ENCODE measurements around the gene CD37. TPM values are rescaled to one million over a fixed set of nuclear protein-coding genes. Genes with fewer than 3 reads are reported as not detected.

The CD37 gene
- total and polyA plus RNA-seq, 10 of the 15 experiments (the other 5 are each of a cell fraction or from before 2014, with no cell fraction given), result 34.1 to 359 (median 108) TPM

DNA sequence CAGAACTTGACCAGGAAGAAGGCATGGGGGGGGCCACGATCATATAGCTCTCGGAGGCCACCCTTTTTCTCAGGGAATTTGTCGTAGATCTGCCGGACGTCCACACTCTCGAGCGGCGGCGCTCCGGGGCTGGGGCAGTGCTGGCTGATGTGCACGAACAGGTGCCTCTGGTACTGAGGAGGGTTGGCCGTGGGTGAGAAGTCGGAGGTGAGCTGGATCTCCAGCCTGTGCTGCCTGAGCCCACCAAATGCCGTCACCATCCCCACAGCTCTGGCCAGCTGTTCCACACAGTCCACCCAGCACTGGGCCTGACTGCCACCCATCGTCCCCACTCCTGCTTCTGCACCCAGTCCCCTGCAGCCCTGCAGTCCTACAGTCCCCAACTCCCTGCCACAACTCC, 12.0 kb downstream of the CD37 start:
- WGBS (ENCODE audit: insufficient coverage, insufficient replicate concordance, low lambda C conversion rate, missing lambda C conversion rate), result 83% methylated on average over 15 of the region's 15 CpGs
- no peak overlapping the region for H3K27ac ChIP-seq (ENCODE audit: control insufficient read depth, insufficient read depth)
- no peaks in the 10 kb centered on the region for H3K27me3 ChIP-seq (replicated peaks in 1 of 2; ENCODE audit: control insufficient read depth in 2 of 2, insufficient read depth in 2 of 2, low read length in 1 of 2)
- H4K20me1 ChIP-seq (ENCODE audit: control insufficient read depth, insufficient read depth), result no peaks in the 10 kb centered on the region
- ChIA-PET CTCF (interaction anchor here (1.2 to 1.4 kb wide), 2 partner anchors 11 to 44 kb away, joined by 4 to 5 read pairs; no protein-coding TSS in a partner anchor), RAD21 (ENCODE audit: unreplicated experiment) (no interaction called here), POLR2A (no interaction called here), SMC1A (ENCODE audit: uncharacterized antibody, unreplicated experiment) (interaction anchor here (1.0 kb wide), 1 partner anchor 16 kb away, joined by 3 read pairs; no protein-coding TSS in a partner anchor)
- no peak for TF ChIP-seq SMAD5 (IDR thresholded peaks at IDR 0.05; ENCODE audit: low read depth)
- TF ChIP-seq MEF2A (IDR thresholded peaks at IDR 0.05; ENCODE audit: insufficient read depth, low read depth, low read length), result no peak
- no peak for TF ChIP-seq CHD2 (IDR thresholded peaks at IDR 0.05; ENCODE audit: borderline replicate concordance, low read depth, low read length)
- no peak for TF ChIP-seq RAD21 (IDR thresholded peaks at IDR 0.05; ENCODE audit: insufficient read depth, low read depth, low read length)
- no peak for TF ChIP-seq NFXL1 (IDR thresholded peaks at IDR 0.05; ENCODE audit: borderline replicate concordance)
- TF ChIP-seq HSF1 (IDR thresholded peaks at IDR 0.05; ENCODE audit: low read depth, low read length), result no peak
- TF ChIP-seq, protein P1, sequence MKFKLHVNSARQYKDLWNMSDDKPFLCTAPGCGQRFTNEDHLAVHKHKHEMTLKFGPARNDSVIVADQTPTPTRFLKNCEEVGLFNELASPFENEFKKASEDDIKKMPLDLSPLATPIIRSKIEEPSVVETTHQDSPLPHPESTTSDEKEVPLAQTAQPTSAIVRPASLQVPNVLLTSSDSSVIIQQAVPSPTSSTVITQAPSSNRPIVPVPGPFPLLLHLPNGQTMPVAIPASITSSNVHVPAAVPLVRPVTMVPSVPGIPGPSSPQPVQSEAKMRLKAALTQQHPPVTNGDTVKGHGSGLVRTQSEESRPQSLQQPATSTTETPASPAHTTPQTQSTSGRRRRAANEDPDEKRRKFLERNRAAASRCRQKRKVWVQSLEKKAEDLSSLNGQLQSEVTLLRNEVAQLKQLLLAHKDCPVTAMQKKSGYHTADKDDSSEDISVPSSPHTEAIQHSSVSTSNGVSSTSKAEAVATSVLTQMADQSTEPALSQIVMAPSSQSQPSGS (IDR thresholded peaks at IDR 0.05; ENCODE audit: low read length), result no peak
- no peak for TF ChIP-seq BHLHE40 (IDR thresholded peaks at IDR 0.05; ENCODE audit: borderline replicate concordance in 1 of 2, low read depth in 2 of 2, low read length in 1 of 2)
- no peaks in the 10 kb centered on the region for H3K36me3 ChIP-seq (ENCODE audit: control insufficient read depth in 2 of 2, insufficient read depth in 2 of 2, low read length in 1 of 2)
- no TSS peak for BruUV-seq (replicated peaks)
- H3K4me2 ChIP-seq (ENCODE audit: control insufficient read depth, insufficient read depth), result no peak overlapping the region
- no peak overlapping the region for H2AFZ ChIP-seq (ENCODE audit: control insufficient read depth, low read depth, low read length)
- DNase-seq (ENCODE audit: low read depth, low spot score) (no peak), ATAC-seq (no peak), FAIRE-seq (no peak)
- in situ Hi-C loops (cut with MboI), result no loop called here
- no peaks in the 10 kb centered on the region; the same call in 2 of the 3 replicates for H3K9me3 ChIP-seq (replicated peaks; ENCODE audit: control insufficient read depth, insufficient read depth, low read length)
- no peak overlapping the region for H3K4me3 ChIP-seq
- intact Hi-C loops (cut with micrococcal nuclease; ENCODE audit: unreplicated experiment), result no loop called here
- no peaks in the 10 kb centered on the region for H3K79me2 ChIP-seq (ENCODE audit: control insufficient read depth, insufficient read depth, low read length)
- peaks cover 3% of the 10 kb centered on the region; the same call in 1 of the 2 replicates for H3K4me1 ChIP-seq (ENCODE audit: control insufficient read depth, insufficient read depth, low read length)
- H3K9ac ChIP-seq (ENCODE audit: control insufficient read depth, insufficient read depth, low read length), result no peak overlapping the region

All from GM12878 (cell line).